PFSK-1 (cell line): Measurements from ENCODE around the gene HABP2.

Experiments
- FOXP2 ChIP-seq: optimal IDR thresholded peaks from 2 replicates; pipeline ENCODE3; 2011; ENCODE audit warnings: borderline replicate concordance, control low read depth, inconsistent platforms; ENCODE audit not compliant: insufficient read depth; ENCODE audit errors: extremely low read length, extremely low read depth
- POLR2AphosphoS5 ChIP-seq: IDR thresholded peaks from 2 replicates; pipeline ENCODE4 v1.6.1; 2012; ENCODE audit warnings: low read depth, mild to moderate bottlenecking, control low read depth, low read length, moderate library complexity
- REST ChIP-seq, 2 experiments: IDR thresholded peaks; 2 replicates each; pipeline versions ENCODE4 v1.6.1 to v1.8.0; 2011 to 2012; ENCODE audit warnings: low read depth in 2 of 2, low read length in 2 of 2, control low read depth in 1 of 2, inconsistent platforms in 1 of 2, mild to moderate bottlenecking in 1 of 2, moderate library complexity in 1 of 2; ENCODE audit not compliant: insufficient read depth in 1 of 2
- SIN3A ChIP-seq: IDR thresholded peaks from 2 replicates; pipeline ENCODE4 v1.6.1; 2012; ENCODE audit warnings: mild to moderate bottlenecking, low read length, moderate library complexity, borderline replicate concordance; ENCODE audit not compliant: insufficient read depth
- TAF1 ChIP-seq: IDR thresholded peaks from 2 replicates; pipeline ENCODE4 v1.6.1; 2012; ENCODE audit warnings: low read length, control low read depth, borderline replicate concordance; ENCODE audit not compliant: insufficient read depth

HABP2 gene

GRCh38 chr10:113605268-113605978, 52.6 kb downstream of the HABP2 start:
- TF ChIP-seq POLR2AphosphoS5 (no peak), REST (IDR thresholded peaks at IDR 0.05; ENCODE audit: insufficient read depth in 1 of 2, low read depth in 2 of 2, low read length in 2 of 2) (no peak), TAF1 (no peak), SIN3A (no peak), FOXP2 (no peak)

- no peak for TF ChIP-seq REST (IDR thresholded peaks at IDR 0.05; ENCODE audit: insufficient read depth in 1 of 2, low read depth in 2 of 2, low read length in 2 of 2)
- no peak for TF ChIP-seq SIN3A
- no peak for TF ChIP-seq TAF1
- TF ChIP-seq POLR2AphosphoS5 = no peak
- no peak for TF ChIP-seq FOXP2
Measured at GRCh38 chr10:113609704-113610108, 56.9 kb downstream of the HABP2 start.

- TF ChIP-seq TAF1 = no peak
- TF ChIP-seq POLR2AphosphoS5 = no peak
Measured at GRCh38 chr10:113610631-113611601, 58.1 kb downstream of the HABP2 start.

- TF ChIP-seq REST (IDR thresholded peaks at IDR 0.05; ENCODE audit: insufficient read depth in 1 of 2, low read depth in 2 of 2, low read length in 2 of 2) = no peak
- TF ChIP-seq TAF1 = no peak
- no peak for TF ChIP-seq POLR2AphosphoS5
- no peak for TF ChIP-seq FOXP2
- no peak for TF ChIP-seq SIN3A
Measured at GRCh38 chr10:113612154-113612553, 59.3 kb downstream of the HABP2 start.

DNA sequence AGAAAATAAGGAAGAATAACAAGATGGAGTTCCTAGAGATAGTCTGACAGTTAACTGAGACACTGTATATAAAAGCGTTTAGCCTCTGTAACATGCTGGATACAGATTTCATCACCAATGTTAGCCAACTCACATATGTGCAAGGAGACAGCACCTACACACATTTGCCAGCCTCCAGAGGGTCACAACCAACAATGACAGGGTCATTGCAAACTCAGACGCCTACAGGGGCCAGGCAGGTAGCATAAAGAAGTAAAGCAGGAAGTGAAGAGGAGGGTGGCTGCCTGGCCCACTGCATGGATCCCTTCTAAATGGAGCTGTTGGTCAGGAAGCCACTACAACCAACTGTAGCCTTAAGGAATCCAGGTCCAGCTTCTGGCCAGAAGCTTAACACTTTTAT, 60.6 kb downstream of the HABP2 start:
- no peak for TF ChIP-seq FOXP2
- TF ChIP-seq POLR2AphosphoS5 = no peak
- no peak for TF ChIP-seq SIN3A
- TF ChIP-seq REST (IDR thresholded peaks at IDR 0.05; ENCODE audit: insufficient read depth in 1 of 2, low read depth in 2 of 2, low read length in 2 of 2) = no peak
- no peak for TF ChIP-seq TAF1
